PC-3 (cell line): ENCODE measurements around the gene MPL. TPM values are rescaled to one million over a fixed set of nuclear protein-coding genes. Genes with fewer than 3 reads are reported as not detected.

Experiments
- ATAC-seq: fragments of 200-7000 bp; cut with Tn5 transposase; 2 replicates; pipeline ENCODE4 v1.9.1; 2020; ENCODE audit warnings: mild to moderate bottlenecking, moderate library complexity
- BruUV-seq: library from RNA; stranded (reverse); fragments of 400-500 nt; replicated peaks from 2 replicates; lab custom pipeline; 2021; lab: Mats Ljungman, UMichigan
- CTCF ChIA-PET: fragments of 300-600 bp; sonication (Branson Sonifier 250); formaldehyde crosslinking; loops from one replicate; lab custom pipeline; 2022; ENCODE audit warnings: antibody characterized with exemption; lab: Charles Lee
- POLR2A ChIA-PET: fragments of 300-600 bp; sonication (Branson Sonifier 250); formaldehyde crosslinking; loops from one replicate; lab custom pipeline; 2022; ENCODE audit warnings: antibody characterized with exemption; ENCODE audit not compliant: unreplicated experiment; lab: Charles Lee
- DNase-seq: peaks from one replicate; pipeline ENCODE4 v3.0.0-alpha.2; 2015
- H2AFZ ChIP-seq: fragments of 300-600 bp; sonication (generic); 2 replicates; pipeline ENCODE4 v1.6.0; 2016; ENCODE audit warnings: antibody characterized with exemption, low read length
- H3F3A ChIP-seq: fragments of 300-600 bp; sonication (generic); one replicate; pipeline ENCODE4 v1.6.0; 2017; ENCODE audit warnings: antibody characterized with exemption, low read length, control low read depth, mild to moderate bottlenecking; ENCODE audit not compliant: unreplicated experiment
- H3K27ac ChIP-seq: fragments of 300-600 bp; sonication (generic); 2 replicates; pipeline ENCODE4 v1.5.1; 2016; ENCODE audit warnings: mild to moderate bottlenecking, low read length
- H3K27me3 ChIP-seq: fragments of 300-600 bp; sonication (generic); 2 replicates; pipeline ENCODE4 v1.6.1; 2016; ENCODE audit warnings: low read length, mixed read lengths
- H3K36me3 ChIP-seq: fragments of 300-600 bp; sonication (generic); 2 replicates; pipeline ENCODE4 v1.6.1; 2016; ENCODE audit warnings: low read depth, mixed run types, low read length, mixed read lengths
- H3K4me1 ChIP-seq: fragments of 300-600 bp; sonication (generic); 2 replicates; pipeline ENCODE4 v1.5.1; 2016; ENCODE audit warnings: low read length; ENCODE audit not compliant: insufficient read depth
- H3K4me2 ChIP-seq: fragments of 300-600 bp; sonication (generic); 2 replicates; pipeline ENCODE4 v1.6.0; 2016; ENCODE audit warnings: low read length
- H3K4me3 ChIP-seq: fragments of 300-600 bp; sonication (generic); 2 replicates; pipeline ENCODE4 v1.5.1; 2016; ENCODE audit warnings: mild to moderate bottlenecking, low read length, mixed read lengths
- H3K79me2 ChIP-seq: fragments of 300-600 bp; sonication (generic); 2 replicates; pipeline ENCODE4 v1.6.1; 2017; ENCODE audit warnings: low read length, mixed read lengths
- H3K9ac ChIP-seq: fragments of 300-600 bp; sonication (generic); 2 replicates; pipeline ENCODE4 v1.6.0; 2016; ENCODE audit warnings: mild to moderate bottlenecking, low read length
- H3K9me2 ChIP-seq: fragments of 300-600 bp; sonication (generic); replicated peaks from 2 replicates; pipeline ENCODE4 v1.6.1; 2016; ENCODE audit warnings: mixed run types, low read length, mixed read lengths
- H3K9me3 ChIP-seq: fragments of 300-600 bp; sonication (generic); 2 replicates; pipeline ENCODE4 v1.6.1; 2016; ENCODE audit warnings: low read length, mixed read lengths
- H4K20me1 ChIP-seq: fragments of 300-600 bp; sonication (generic); 2 replicates; pipeline ENCODE4 v1.6.1; 2016; ENCODE audit warnings: low read length, mixed read lengths
- EZH2 ChIP-seq: fragments of 300-600 bp; sonication (generic); IDR thresholded peaks from one replicate; pipeline ENCODE4 v1.6.1; 2017; ENCODE audit warnings: antibody characterized with exemption, mild to moderate bottlenecking, low read length; ENCODE audit not compliant: unreplicated experiment
- EZH2phosphoT487 ChIP-seq: fragments of 300-600 bp; sonication (generic); IDR thresholded peaks from 2 replicates; pipeline ENCODE4 v1.6.1; 2018; ENCODE audit warnings: mild to moderate bottlenecking, antibody characterized with exemption, low read length, borderline replicate concordance
- intact Hi-C: fragments of 100-400 bp; cut with micrococcal nuclease; formaldehyde crosslinking; loops from 2 replicates; pipeline ENCODE4 v1.9.0; 2023
- total RNA-seq: library from RNA; depleted of rRNA; stranded (reverse); fragments of >200 nt; gene quantifications from 2 replicates; pipeline ENCODE4 v1.2.3, GENCODE V29; 2014
- TF ChIP-seq, protein P1 (sequence below): fragments of 300-600 bp; sonication (generic); conservative IDR thresholded peaks from 2 replicates; pipeline ENCODE4 v1.5.1; 2017; ENCODE audit warnings: antibody characterized with exemption, low read depth, mild to moderate bottlenecking, low read length

MPL gene
- total RNA-seq, 1 experiment from 2014 or later, result not detected

- no peak overlapping the region for H2AFZ ChIP-seq
- intact Hi-C loops, result no loop called here
- POLR2A ChIA-PET, result no interaction called here
- H3K9ac ChIP-seq, result no peak overlapping the region
- no peaks in the 10 kb centered on the region for H3F3A ChIP-seq
- H3K36me3 ChIP-seq, result peaks cover 39% of the 10 kb centered on the region
- ATAC-seq (no peak), DNase-seq (no peak)
- H4K20me1 ChIP-seq, result peaks cover 7% of the 10 kb centered on the region; the same call in 1 of the 2 replicates
- H3K79me2 ChIP-seq, result peaks cover 48% of the 10 kb centered on the region
- no peaks in the 10 kb centered on the region for H3K9me3 ChIP-seq
- no peaks in the 10 kb centered on the region for H3K27me3 ChIP-seq
- no peak overlapping the region for H3K4me3 ChIP-seq
- no peaks in the 10 kb centered on the region for H3K9me2 ChIP-seq
- no TSS peak for BruUV-seq
- H3K4me2 ChIP-seq, result no peak overlapping the region
- no peak overlapping the region for H3K27ac ChIP-seq
- TF ChIP-seq, protein P1, sequence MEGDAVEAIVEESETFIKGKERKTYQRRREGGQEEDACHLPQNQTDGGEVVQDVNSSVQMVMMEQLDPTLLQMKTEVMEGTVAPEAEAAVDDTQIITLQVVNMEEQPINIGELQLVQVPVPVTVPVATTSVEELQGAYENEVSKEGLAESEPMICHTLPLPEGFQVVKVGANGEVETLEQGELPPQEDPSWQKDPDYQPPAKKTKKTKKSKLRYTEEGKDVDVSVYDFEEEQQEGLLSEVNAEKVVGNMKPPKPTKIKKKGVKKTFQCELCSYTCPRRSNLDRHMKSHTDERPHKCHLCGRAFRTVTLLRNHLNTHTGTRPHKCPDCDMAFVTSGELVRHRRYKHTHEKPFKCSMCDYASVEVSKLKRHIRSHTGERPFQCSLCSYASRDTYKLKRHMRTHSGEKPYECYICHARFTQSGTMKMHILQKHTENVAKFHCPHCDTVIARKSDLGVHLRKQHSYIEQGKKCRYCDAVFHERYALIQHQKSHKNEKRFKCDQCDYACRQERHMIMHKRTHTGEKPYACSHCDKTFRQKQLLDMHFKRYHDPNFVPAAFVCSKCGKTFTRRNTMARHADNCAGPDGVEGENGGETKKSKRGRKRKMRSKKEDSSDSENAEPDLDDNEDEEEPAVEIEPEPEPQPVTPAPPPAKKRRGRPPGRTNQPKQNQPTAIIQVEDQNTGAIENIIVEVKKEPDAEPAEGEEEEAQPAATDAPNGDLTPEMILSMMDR, result no peak
- TF ChIP-seq EZH2, result no peak
- no peak for TF ChIP-seq EZH2phosphoT487
- H3K4me1 ChIP-seq, result peaks cover 22% of the 10 kb centered on the region
- CTCF ChIA-PET, result no interaction called here
These were observed 49.1 kb downstream of the MPL start for GRCh38 chr1:43386676-43387075.

DNA sequence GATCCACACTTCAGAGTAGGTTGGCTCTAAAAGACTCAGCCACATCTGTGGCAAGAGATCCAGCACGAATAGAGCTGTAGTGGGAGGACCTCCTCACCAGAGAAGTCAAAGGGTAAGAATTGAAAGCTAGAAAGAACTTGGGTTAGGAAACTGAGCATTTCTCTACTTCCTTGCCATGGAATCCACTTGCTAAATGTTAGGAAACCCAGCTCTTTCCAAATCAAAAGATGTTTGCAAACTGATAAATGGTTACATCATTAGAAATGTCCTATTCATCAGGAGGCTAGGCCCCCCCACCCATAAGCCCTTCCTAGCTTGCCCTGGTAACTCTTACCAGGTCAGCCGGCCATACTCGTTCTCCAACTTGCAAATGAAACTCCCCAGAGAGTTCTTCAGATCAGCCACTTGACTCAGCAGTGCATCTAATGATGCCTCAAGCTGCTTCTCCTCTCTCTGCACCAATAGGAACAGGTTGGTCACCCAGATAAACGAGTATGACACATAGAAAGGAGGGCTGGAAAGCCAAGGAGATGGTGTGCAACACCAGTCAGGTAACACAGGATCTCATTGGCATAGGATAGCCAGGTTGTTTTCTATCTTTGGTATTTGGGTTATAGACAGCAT, 50.5 kb downstream of the MPL start:
- POLR2A ChIA-PET, result no interaction called here
- intact Hi-C loops, result no loop called here
- H3K4me1 ChIP-seq, result peaks cover 22% of the 10 kb centered on the region
- peak overlapping the region; percentile 87 for H3K4me3 ChIP-seq
- peaks cover 48% of the 10 kb centered on the region for H3K79me2 ChIP-seq
- no peaks in the 10 kb centered on the region for H3K9me3 ChIP-seq
- H3F3A ChIP-seq, result no peaks in the 10 kb centered on the region
- CTCF ChIA-PET, result no interaction called here
- H4K20me1 ChIP-seq, result peaks cover 7% of the 10 kb centered on the region; the same call in 1 of the 2 replicates
- no peak overlapping the region for H2AFZ ChIP-seq
- H3K27ac ChIP-seq, result peak overlapping the region; percentile 12
- H3K27me3 ChIP-seq, result no peaks in the 10 kb centered on the region
- DNase-seq (peak; percentile 72), ATAC-seq (no peak)
- no peak overlapping the region for H3K9ac ChIP-seq
- H3K4me2 ChIP-seq, result peak overlapping the region; percentile 87
- peaks cover 39% of the 10 kb centered on the region for H3K36me3 ChIP-seq
- TF ChIP-seq EZH2phosphoT487 (no peak), EZH2 (no peak)
- TF ChIP-seq, protein P1, result no peak
- H3K9me2 ChIP-seq, result no peaks in the 10 kb centered on the region
- BruUV-seq, result no TSS peak

DNA sequence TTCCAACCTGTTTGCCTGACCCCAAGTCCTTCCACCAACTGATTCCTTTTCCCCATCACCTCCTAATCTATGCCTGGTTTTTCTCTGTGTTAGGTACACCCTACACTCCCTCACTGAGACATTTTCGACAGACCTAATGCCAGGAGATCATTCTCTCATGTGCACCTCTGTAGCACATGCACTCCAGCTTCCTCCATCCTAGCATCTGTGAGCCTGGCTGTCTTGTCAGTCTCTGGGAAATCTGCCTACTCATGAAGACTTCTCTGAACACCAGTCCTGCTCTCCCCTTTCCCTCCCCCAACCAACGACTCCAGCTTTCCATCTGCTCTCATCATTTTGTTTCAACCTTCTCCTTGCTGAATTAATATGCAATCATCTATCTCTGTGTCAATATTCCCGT, 51.0 kb downstream of the MPL start:
- Histone ChIP-seq H2AFZ (no peak overlapping the region), H3K4me1 (peaks cover 22% of the 10 kb centered on the region), H3K9me2 (no peaks in the 10 kb centered on the region), H3K4me3 (peak overlapping the region; percentile 87), H3F3A (no peaks in the 10 kb centered on the region), H3K9ac (peak overlapping the region; percentile 84), H3K27ac (no peak overlapping the region), H3K27me3 (no peaks in the 10 kb centered on the region), H3K36me3 (peaks cover 39% of the 10 kb centered on the region), H3K9me3 (no peaks in the 10 kb centered on the region), H3K4me2 (peak overlapping the region; percentile 87), H3K79me2 (peaks cover 48% of the 10 kb centered on the region), H4K20me1 (peaks cover 7% of the 10 kb centered on the region; the same call in 1 of the 2 replicates)
- ChIA-PET CTCF (no interaction called here), POLR2A (no interaction called here)
- no TSS peak for BruUV-seq
- DNase-seq, result no peak
- no peak for ATAC-seq
- TF ChIP-seq EZH2 (no peak), EZH2phosphoT487 (no peak)
- TF ChIP-seq, protein P1, result no peak
- intact Hi-C loops, result loop anchor here (1.0 kb wide), 1 partner anchor 39 kb away; no protein-coding TSS in a partner anchor
